ENCODE data around the gene DCHS2.
A peak's percentile ranks its signal among the peaks of the same experiment; 100 is the strongest.

DCHS2 gene

GRCh38 chr4:154399259-154399974 lies 92.2 kb downstream of the DCHS2 start:
- in situ Hi-C loops (cut with HindIII; ENCODE audit: low pct_unique_long_range_greater_than_20kb, low sequenced_read_pairs): no loop called here
- peak; percentile 25 to 71 for DNase-seq (ENCODE audit: low read depth in 1 of 2, low spot score in 1 of 2)
- no peak for TF ChIP-seq JUND (IDR thresholded peaks at IDR 0.05; ENCODE audit: low read depth)

- DNase-seq (ENCODE audit: low read depth in 1 of 2, low spot score in 1 of 2): no peak
- TF ChIP-seq JUND (IDR thresholded peaks at IDR 0.05; ENCODE audit: low read depth): no peak
- in situ Hi-C loops (cut with HindIII; ENCODE audit: low pct_unique_long_range_greater_than_20kb, low sequenced_read_pairs): no loop called here
These were observed 101.3 kb downstream of the DCHS2 start for GRCh38 chr4:154390324-154390723.

GRCh38 chr4:154389148-154389547 lies 102.5 kb downstream of the DCHS2 start:
- no peak for DNase-seq (ENCODE audit: low read depth in 1 of 2, low spot score in 1 of 2)
- no peak for TF ChIP-seq JUND (IDR thresholded peaks at IDR 0.05; ENCODE audit: low read depth)
- in situ Hi-C loops (cut with HindIII; ENCODE audit: low pct_unique_long_range_greater_than_20kb, low sequenced_read_pairs): no loop called here

- DNase-seq (ENCODE audit: low read depth in 1 of 2, low spot score in 1 of 2): no peak
- in situ Hi-C loops (cut with HindIII; ENCODE audit: low pct_unique_long_range_greater_than_20kb, low sequenced_read_pairs): no loop called here
- no peak for TF ChIP-seq JUND (IDR thresholded peaks at IDR 0.05; ENCODE audit: low read depth)
These were observed 107.6 kb downstream of the DCHS2 start for GRCh38 chr4:154384012-154384411.

GRCh38 chr4:154376486-154376885 lies 115.1 kb downstream of the DCHS2 start:
- no peak for TF ChIP-seq JUND (IDR thresholded peaks at IDR 0.05; ENCODE audit: low read depth)
- in situ Hi-C loops (cut with HindIII; ENCODE audit: low pct_unique_long_range_greater_than_20kb, low sequenced_read_pairs): no loop called here
- no peak for DNase-seq (ENCODE audit: low read depth in 1 of 2, low spot score in 1 of 2)

GRCh38 chr4:154368060-154368459 lies 123.5 kb downstream of the DCHS2 start:
- no peak for TF ChIP-seq JUND (IDR thresholded peaks at IDR 0.05; ENCODE audit: low read depth)
- in situ Hi-C loops (cut with HindIII; ENCODE audit: low pct_unique_long_range_greater_than_20kb, low sequenced_read_pairs): no loop called here
- DNase-seq (ENCODE audit: low read depth in 1 of 2, low spot score in 1 of 2): no peak

- in situ Hi-C loops (cut with HindIII; ENCODE audit: low pct_unique_long_range_greater_than_20kb, low sequenced_read_pairs): no loop called here
- DNase-seq (ENCODE audit: low read depth in 1 of 2, low spot score in 1 of 2): no peak
These were observed 123.9 kb downstream of the DCHS2 start for GRCh38 chr4:154367659-154368058.

GRCh38 chr4:154366956-154367355 lies 124.6 kb downstream of the DCHS2 start:
- in situ Hi-C loops (cut with HindIII; ENCODE audit: low pct_unique_long_range_greater_than_20kb, low sequenced_read_pairs): no loop called here
- TF ChIP-seq JUND (IDR thresholded peaks at IDR 0.05; ENCODE audit: low read depth): no peak
- peak in 1 of 2 experiments; percentile 25 for DNase-seq (ENCODE audit: low read depth in 1 of 2, low spot score in 1 of 2)

More at GRCh38 chr4:154367659-154368058, 123.9 kb downstream of the DCHS2 start:
- TF ChIP-seq JUND (IDR thresholded peaks at IDR 0.05; ENCODE audit: low read depth): no peak

GRCh38 chr4:154364066-154364845 lies 127.3 kb downstream of the DCHS2 start:
- in situ Hi-C loops (cut with HindIII; ENCODE audit: low pct_unique_long_range_greater_than_20kb, low sequenced_read_pairs): no loop called here
- no peak for TF ChIP-seq JUND (IDR thresholded peaks at IDR 0.05; ENCODE audit: low read depth)
- no peak for DNase-seq (ENCODE audit: low read depth in 1 of 2, low spot score in 1 of 2)

GRCh38 chr4:154361450-154361849 lies 130.1 kb downstream of the DCHS2 start:
- TF ChIP-seq JUND (IDR thresholded peaks at IDR 0.05; ENCODE audit: low read depth): no peak
- in situ Hi-C loops (cut with HindIII; ENCODE audit: low pct_unique_long_range_greater_than_20kb, low sequenced_read_pairs): no loop called here
- DNase-seq (ENCODE audit: low read depth in 1 of 2, low spot score in 1 of 2): no peak

- no peak for DNase-seq (ENCODE audit: low read depth in 1 of 2, low spot score in 1 of 2)
- TF ChIP-seq JUND (IDR thresholded peaks at IDR 0.05; ENCODE audit: low read depth): no peak
- in situ Hi-C loops (cut with HindIII; ENCODE audit: low pct_unique_long_range_greater_than_20kb, low sequenced_read_pairs): no loop called here
These were observed 131.1 kb downstream of the DCHS2 start for GRCh38 chr4:154360491-154360890.

- no peak for TF ChIP-seq JUND (IDR thresholded peaks at IDR 0.05; ENCODE audit: low read depth)
- in situ Hi-C loops (cut with HindIII; ENCODE audit: low pct_unique_long_range_greater_than_20kb, low sequenced_read_pairs): no loop called here
- no peak for DNase-seq (ENCODE audit: low read depth in 1 of 2, low spot score in 1 of 2)
These were observed 136.7 kb downstream of the DCHS2 start for GRCh38 chr4:154354883-154355282.

GRCh38 chr4:154349829-154350228 lies 141.8 kb downstream of the DCHS2 start:
- peak in 1 of 2 experiments; percentile 10 for DNase-seq (ENCODE audit: low read depth in 1 of 2, low spot score in 1 of 2)
- no peak for TF ChIP-seq JUND (IDR thresholded peaks at IDR 0.05; ENCODE audit: low read depth)
- in situ Hi-C loops (cut with HindIII; ENCODE audit: low pct_unique_long_range_greater_than_20kb, low sequenced_read_pairs): no loop called here

All from T47D (cell line).